ENCODE results near the gene LOC128125822.

Gene LOC128125822

DNA sequence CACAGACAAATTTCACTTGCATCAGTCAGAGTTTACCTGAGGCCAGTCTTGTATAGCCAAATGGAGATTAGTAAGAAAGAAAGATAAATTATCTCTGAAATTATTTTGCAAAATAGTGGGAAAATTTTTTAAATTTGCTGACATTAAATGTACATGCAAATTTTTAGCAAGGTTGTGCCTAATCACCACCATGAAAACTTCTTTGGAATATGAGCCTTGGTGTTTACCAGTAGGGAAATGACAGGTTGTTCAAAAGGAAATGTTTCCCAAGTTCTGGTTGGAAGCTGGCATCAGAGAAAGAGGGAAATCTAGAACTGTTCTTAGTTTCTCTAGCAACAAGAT, 34.4 kb upstream of the LOC128125822 start:
- Mint-ChIP-seq H3K9me3 (no peaks in the 10 kb centered on the region), H3K36me3 (ENCODE audit: insufficient read depth) (no peaks in the 10 kb centered on the region), H3K27me3 (peaks cover 18% of the 10 kb centered on the region), H3K4me1 (no peaks in the 10 kb centered on the region), H3K27ac (ENCODE audit: low read depth) (no peak overlapping the region), H3K4me3 (no peak overlapping the region)
- DNase-seq (ENCODE audit: low spot score in 2 of 2) (no peak), ATAC-seq (replicated peaks; ENCODE audit: extremely low read depth, poor library complexity, severe bottlenecking) (no peak)

- H3K36me3 Mint-ChIP-seq (ENCODE audit: insufficient read depth) = no peaks in the 10 kb centered on the region
- peaks cover 22% of the 10 kb centered on the region for H3K27me3 Mint-ChIP-seq
- no peaks in the 10 kb centered on the region for H3K9me3 Mint-ChIP-seq
- H3K4me3 Mint-ChIP-seq = no peak overlapping the region
- no peak for ATAC-seq (replicated peaks; ENCODE audit: extremely low read depth, poor library complexity, severe bottlenecking)
- H3K4me1 Mint-ChIP-seq = no peaks in the 10 kb centered on the region
- no peak for DNase-seq (ENCODE audit: low spot score in 2 of 2)
- H3K27ac Mint-ChIP-seq (ENCODE audit: low read depth) = no peak overlapping the region
These were observed 33.7 kb upstream of the LOC128125822 start for GRCh38 chr6:63538550-63538949.

GRCh38 chr6:63543001-63543400, 29.3 kb upstream of the LOC128125822 start:
- H3K9me3 Mint-ChIP-seq = no peaks in the 10 kb centered on the region
- H3K4me3 Mint-ChIP-seq = no peak overlapping the region
- ATAC-seq (replicated peaks; ENCODE audit: extremely low read depth, poor library complexity, severe bottlenecking) (no peak), DNase-seq (ENCODE audit: low spot score in 2 of 2) (no peak)
- H3K27ac Mint-ChIP-seq (ENCODE audit: low read depth) = no peak overlapping the region
- no peaks in the 10 kb centered on the region for H3K36me3 Mint-ChIP-seq (ENCODE audit: insufficient read depth)
- no peaks in the 10 kb centered on the region for H3K4me1 Mint-ChIP-seq
- peaks cover 37% of the 10 kb centered on the region for H3K27me3 Mint-ChIP-seq

DNA sequence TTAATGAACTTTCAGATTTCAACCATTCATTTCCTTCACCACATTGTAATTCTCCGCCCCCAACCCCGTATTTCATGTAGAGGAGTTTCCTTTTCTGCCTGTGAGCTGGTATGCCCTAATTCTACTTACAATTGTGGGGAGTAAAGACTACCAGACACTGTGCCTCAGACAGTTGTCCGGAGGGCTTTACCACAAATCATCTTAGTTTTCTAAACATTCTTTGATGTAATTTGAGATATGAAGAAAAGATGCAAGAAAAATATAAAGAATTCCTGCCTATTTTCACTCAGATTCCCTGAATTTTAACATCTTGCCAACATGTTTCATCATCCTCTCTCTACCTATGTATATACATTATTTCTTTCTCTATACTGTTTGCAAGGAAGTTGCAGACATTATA, 28.3 kb upstream of the LOC128125822 start:
- Mint-ChIP-seq H3K4me3 (no peak overlapping the region), H3K9me3 (no peaks in the 10 kb centered on the region), H3K4me1 (no peaks in the 10 kb centered on the region), H3K36me3 (ENCODE audit: insufficient read depth) (no peaks in the 10 kb centered on the region), H3K27me3 (peaks cover 46% of the 10 kb centered on the region), H3K27ac (ENCODE audit: low read depth) (no peak overlapping the region)
- DNase-seq (ENCODE audit: low spot score in 2 of 2) (no peak), ATAC-seq (replicated peaks; ENCODE audit: extremely low read depth, poor library complexity, severe bottlenecking) (no peak)

DNA sequence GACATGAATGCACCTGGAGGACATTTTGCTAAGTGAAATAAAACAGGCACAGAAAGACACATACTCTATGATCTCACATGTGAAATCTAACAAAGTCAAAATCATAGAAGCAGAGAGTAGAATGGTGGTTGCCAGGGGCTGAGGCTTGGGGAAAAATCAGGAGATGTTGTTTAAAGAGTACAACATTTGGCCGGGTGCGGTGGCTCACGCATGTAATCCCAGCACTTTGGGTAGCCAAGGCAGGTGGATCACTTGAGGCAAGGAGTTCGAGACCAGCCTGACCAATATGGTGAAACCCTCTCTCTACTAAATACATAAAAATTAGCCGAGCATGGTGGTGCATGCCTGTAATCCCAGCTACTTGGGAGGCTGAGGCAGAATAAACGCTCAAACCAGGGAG, 26.0 kb upstream of the LOC128125822 start:
- Mint-ChIP-seq H3K4me3 (no peak overlapping the region), H3K27ac (ENCODE audit: low read depth) (no peak overlapping the region), H3K36me3 (ENCODE audit: insufficient read depth) (no peaks in the 10 kb centered on the region), H3K9me3 (no peaks in the 10 kb centered on the region), H3K4me1 (no peaks in the 10 kb centered on the region), H3K27me3 (peaks cover 47% of the 10 kb centered on the region)
- DNase-seq (ENCODE audit: low spot score in 2 of 2) (no peak), ATAC-seq (replicated peaks; ENCODE audit: extremely low read depth, poor library complexity, severe bottlenecking) (no peak)

DNA sequence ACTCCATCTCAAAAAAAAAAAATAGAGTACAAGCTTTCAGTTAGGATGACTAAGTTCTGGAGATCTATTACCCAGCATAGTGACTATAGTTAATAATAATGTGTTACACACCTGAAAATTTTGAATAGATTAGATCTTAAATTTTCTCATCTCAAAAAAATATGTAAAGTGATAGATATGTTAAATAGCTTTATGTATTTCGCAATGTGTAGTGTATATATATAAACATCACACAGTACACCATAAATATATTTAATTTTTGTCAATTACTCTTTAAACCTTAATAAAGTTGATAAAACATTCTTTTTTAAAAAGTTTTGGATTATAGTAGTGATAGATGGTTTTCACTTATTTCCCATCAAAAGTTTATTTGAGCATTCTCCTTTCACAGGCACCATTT, 25.6 kb upstream of the LOC128125822 start:
- ATAC-seq (replicated peaks; ENCODE audit: extremely low read depth, poor library complexity, severe bottlenecking) = no peak
- Mint-ChIP-seq H3K27me3 (peaks cover 43% of the 10 kb centered on the region), H3K4me1 (no peaks in the 10 kb centered on the region), H3K4me3 (no peak overlapping the region), H3K27ac (ENCODE audit: low read depth) (no peak overlapping the region), H3K9me3 (no peaks in the 10 kb centered on the region), H3K36me3 (ENCODE audit: insufficient read depth) (no peaks in the 10 kb centered on the region)
- DNase-seq (ENCODE audit: low spot score in 2 of 2) = no peak

- DNase-seq (ENCODE audit: low spot score in 2 of 2) = no peak
- Mint-ChIP-seq H3K36me3 (ENCODE audit: insufficient read depth) (no peaks in the 10 kb centered on the region), H3K9me3 (no peaks in the 10 kb centered on the region), H3K27me3 (peaks cover 40% of the 10 kb centered on the region), H3K27ac (ENCODE audit: low read depth) (no peak overlapping the region), H3K4me1 (no peaks in the 10 kb centered on the region), H3K4me3 (no peak overlapping the region)
- ATAC-seq (replicated peaks; ENCODE audit: extremely low read depth, poor library complexity, severe bottlenecking) = no peak
These were observed 23.2 kb upstream of the LOC128125822 start for GRCh38 chr6:63549076-63549475.

GRCh38 chr6:63553208-63553607, 19.1 kb upstream of the LOC128125822 start:
- peaks cover 60% of the 10 kb centered on the region for H3K27me3 Mint-ChIP-seq
- ATAC-seq (replicated peaks; ENCODE audit: extremely low read depth, poor library complexity, severe bottlenecking) = no peak
- no peaks in the 10 kb centered on the region for H3K4me1 Mint-ChIP-seq
- no peaks in the 10 kb centered on the region for H3K9me3 Mint-ChIP-seq
- H3K36me3 Mint-ChIP-seq (ENCODE audit: insufficient read depth) = no peaks in the 10 kb centered on the region
- H3K27ac Mint-ChIP-seq (ENCODE audit: low read depth) = no peak overlapping the region
- no peak overlapping the region for H3K4me3 Mint-ChIP-seq
- no peak for DNase-seq (ENCODE audit: low spot score in 2 of 2)

DNA sequence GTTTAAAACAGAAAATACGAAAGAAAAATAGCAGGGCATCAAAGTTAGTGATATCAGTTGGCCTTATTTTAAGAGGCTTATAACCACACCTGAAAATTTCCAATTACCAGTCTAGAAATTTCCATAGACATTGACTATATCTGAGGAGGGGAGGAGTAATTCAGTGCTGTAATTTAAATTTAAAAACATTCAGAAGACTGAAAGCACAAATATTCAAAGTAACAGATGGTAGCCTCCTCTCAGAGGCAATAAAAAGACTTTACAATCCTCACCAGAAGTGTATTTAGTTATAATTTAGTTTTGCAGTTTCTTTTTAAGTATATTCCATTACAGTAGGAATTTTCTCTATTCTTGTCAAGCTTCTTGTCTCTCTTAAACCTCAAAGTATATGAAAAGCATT, 18.4 kb upstream of the LOC128125822 start:
- DNase-seq (ENCODE audit: low spot score in 2 of 2) (no peak), ATAC-seq (replicated peaks; ENCODE audit: extremely low read depth, poor library complexity, severe bottlenecking) (no peak)
- Mint-ChIP-seq H3K36me3 (ENCODE audit: insufficient read depth) (no peaks in the 10 kb centered on the region), H3K4me1 (no peaks in the 10 kb centered on the region), H3K27ac (ENCODE audit: low read depth) (no peak overlapping the region), H3K27me3 (peaks cover 60% of the 10 kb centered on the region), H3K4me3 (no peak overlapping the region), H3K9me3 (no peaks in the 10 kb centered on the region)

- no peak overlapping the region for H3K27ac Mint-ChIP-seq (ENCODE audit: low read depth)
- no peaks in the 10 kb centered on the region for H3K4me1 Mint-ChIP-seq
These were observed 17.5 kb upstream of the LOC128125822 start for GRCh38 chr6:63554782-63555181.

GRCh38 chr6:63556369-63556768, 15.9 kb upstream of the LOC128125822 start:
- no peaks in the 10 kb centered on the region for H3K4me1 Mint-ChIP-seq
- H3K9me3 Mint-ChIP-seq = no peaks in the 10 kb centered on the region
- H3K27me3 Mint-ChIP-seq = peaks cover 58% of the 10 kb centered on the region
- H3K27ac Mint-ChIP-seq (ENCODE audit: low read depth) = no peak overlapping the region
- DNase-seq (ENCODE audit: low spot score in 2 of 2) (no peak), ATAC-seq (replicated peaks; ENCODE audit: extremely low read depth, poor library complexity, severe bottlenecking) (no peak)
- H3K36me3 Mint-ChIP-seq (ENCODE audit: insufficient read depth) = no peaks in the 10 kb centered on the region
- H3K4me3 Mint-ChIP-seq = no peak overlapping the region

More at GRCh38 chr6:63554782-63555181, 17.5 kb upstream of the LOC128125822 start:
- Mint-ChIP-seq H3K27me3 (peaks cover 58% of the 10 kb centered on the region), H3K9me3 (no peaks in the 10 kb centered on the region), H3K36me3 (ENCODE audit: insufficient read depth) (no peaks in the 10 kb centered on the region), H3K4me3 (no peak overlapping the region)
- no peak for ATAC-seq (replicated peaks; ENCODE audit: extremely low read depth, poor library complexity, severe bottlenecking)
- no peak for DNase-seq (ENCODE audit: low spot score in 2 of 2)

DNA sequence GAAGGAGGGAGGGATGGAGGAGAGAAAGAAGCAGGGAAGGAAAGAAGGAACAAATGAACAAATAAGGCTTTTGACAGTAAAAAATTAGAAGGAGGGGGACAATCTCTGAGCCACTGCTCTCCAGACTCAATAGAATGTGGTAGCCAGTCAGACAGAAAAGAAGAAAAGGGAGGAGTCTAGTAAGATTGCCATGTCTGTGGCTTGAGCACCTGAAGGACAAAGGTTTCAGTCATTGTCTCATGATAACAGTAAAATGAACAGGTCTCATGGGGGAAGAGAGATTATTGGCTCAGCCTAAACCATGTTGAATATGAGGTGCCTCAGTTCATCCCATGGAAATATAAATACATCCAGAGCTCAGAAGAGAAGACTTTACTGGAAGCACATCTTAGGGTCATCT, 14.0 kb upstream of the LOC128125822 start:
- Mint-ChIP-seq H3K9me3 (no peaks in the 10 kb centered on the region), H3K4me1 (no peaks in the 10 kb centered on the region), H3K36me3 (ENCODE audit: insufficient read depth) (no peaks in the 10 kb centered on the region), H3K27me3 (peaks cover 52% of the 10 kb centered on the region), H3K27ac (ENCODE audit: low read depth) (no peak overlapping the region), H3K4me3 (no peak overlapping the region)
- ATAC-seq (replicated peaks; ENCODE audit: extremely low read depth, poor library complexity, severe bottlenecking) (no peak), DNase-seq (ENCODE audit: low spot score in 2 of 2) (no peak)

DNA sequence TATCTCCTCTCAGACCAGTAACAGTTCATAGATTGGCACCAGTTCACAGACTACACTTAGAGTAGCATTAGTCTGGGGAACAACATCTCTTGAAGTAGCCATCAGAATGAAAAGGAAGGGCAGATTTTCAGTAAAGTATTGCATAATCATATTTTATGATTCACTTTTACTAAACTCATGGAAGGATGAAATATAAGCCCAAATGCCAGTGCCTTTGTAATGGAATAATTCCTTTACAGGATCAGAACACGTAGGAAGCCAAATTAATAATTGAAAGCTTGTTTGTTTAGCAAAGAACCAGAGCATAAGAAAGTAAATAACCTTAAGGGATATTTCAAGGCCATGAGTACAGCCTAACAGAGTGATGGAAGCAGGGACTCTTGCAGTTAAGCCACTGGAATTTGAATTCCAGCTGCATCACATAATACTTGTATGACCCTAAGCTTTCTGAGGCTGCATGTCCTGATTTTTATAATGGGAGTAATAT, 11.4 kb upstream of the LOC128125822 start:
- Mint-ChIP-seq H3K4me1 (no peaks in the 10 kb centered on the region), H3K27ac (ENCODE audit: low read depth) (no peak overlapping the region), H3K27me3 (peaks cover 42% of the 10 kb centered on the region), H3K9me3 (no peaks in the 10 kb centered on the region), H3K4me3 (no peak overlapping the region), H3K36me3 (ENCODE audit: insufficient read depth) (no peaks in the 10 kb centered on the region)
- DNase-seq (ENCODE audit: low spot score in 2 of 2) (no peak), ATAC-seq (replicated peaks; ENCODE audit: extremely low read depth, poor library complexity, severe bottlenecking) (no peak)

DNA sequence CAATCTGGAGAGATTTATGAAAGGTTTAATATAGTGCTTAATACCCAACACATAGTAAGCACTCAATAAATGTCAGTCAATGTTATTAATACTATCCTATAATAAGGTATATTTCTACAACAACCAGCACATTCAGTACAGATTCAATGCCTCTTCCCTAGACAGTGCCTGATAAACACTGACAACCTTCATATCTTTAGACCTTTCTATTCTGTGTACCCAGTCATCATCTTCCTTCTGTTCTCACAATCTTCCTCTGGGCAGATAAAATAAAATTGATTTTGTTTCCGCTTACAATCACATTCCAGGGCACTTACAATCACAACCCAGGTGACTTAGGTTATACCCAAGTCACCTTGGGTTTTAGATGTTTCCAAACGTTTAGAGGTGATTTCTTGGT, 11.0 kb upstream of the LOC128125822 start:
- DNase-seq (ENCODE audit: low spot score in 2 of 2) (no peak), ATAC-seq (replicated peaks; ENCODE audit: extremely low read depth, poor library complexity, severe bottlenecking) (no peak)
- Mint-ChIP-seq H3K4me1 (no peaks in the 10 kb centered on the region), H3K9me3 (no peaks in the 10 kb centered on the region), H3K36me3 (ENCODE audit: insufficient read depth) (no peaks in the 10 kb centered on the region), H3K27me3 (peaks cover 37% of the 10 kb centered on the region), H3K27ac (ENCODE audit: low read depth) (no peak overlapping the region), H3K4me3 (no peak overlapping the region)
